GM19025 (cell line): ENCODE results near the gene PET100.

Experiments used
- ATAC-seq: cut with Tn5 transposase; IDR thresholded peaks from one replicate; pipeline ENCODE4 v1.9.1; 2021; ENCODE audit warnings: mild to moderate bottlenecking, low read depth, moderate library complexity; ENCODE audit not compliant: unreplicated experiment

The PET100 gene

GRCh38 chr19:7676854-7677253 lies 47.3 kb downstream of the PET100 start, which contains the start of gene MCEMP1:
TSS of gene MCEMP1 (plus strand) at chr19:7677090. CDS start at chr19:7677121, 31 bp downstream.
- no peak for ATAC-seq

- no peak for ATAC-seq
Observed at GRCh38 chr19:7677669-7678311, 48.2 kb downstream of the PET100 start.

GRCh38 chr19:7678971-7679751 lies 49.6 kb downstream of the PET100 start:
- ATAC-seq = no peak

DNA sequence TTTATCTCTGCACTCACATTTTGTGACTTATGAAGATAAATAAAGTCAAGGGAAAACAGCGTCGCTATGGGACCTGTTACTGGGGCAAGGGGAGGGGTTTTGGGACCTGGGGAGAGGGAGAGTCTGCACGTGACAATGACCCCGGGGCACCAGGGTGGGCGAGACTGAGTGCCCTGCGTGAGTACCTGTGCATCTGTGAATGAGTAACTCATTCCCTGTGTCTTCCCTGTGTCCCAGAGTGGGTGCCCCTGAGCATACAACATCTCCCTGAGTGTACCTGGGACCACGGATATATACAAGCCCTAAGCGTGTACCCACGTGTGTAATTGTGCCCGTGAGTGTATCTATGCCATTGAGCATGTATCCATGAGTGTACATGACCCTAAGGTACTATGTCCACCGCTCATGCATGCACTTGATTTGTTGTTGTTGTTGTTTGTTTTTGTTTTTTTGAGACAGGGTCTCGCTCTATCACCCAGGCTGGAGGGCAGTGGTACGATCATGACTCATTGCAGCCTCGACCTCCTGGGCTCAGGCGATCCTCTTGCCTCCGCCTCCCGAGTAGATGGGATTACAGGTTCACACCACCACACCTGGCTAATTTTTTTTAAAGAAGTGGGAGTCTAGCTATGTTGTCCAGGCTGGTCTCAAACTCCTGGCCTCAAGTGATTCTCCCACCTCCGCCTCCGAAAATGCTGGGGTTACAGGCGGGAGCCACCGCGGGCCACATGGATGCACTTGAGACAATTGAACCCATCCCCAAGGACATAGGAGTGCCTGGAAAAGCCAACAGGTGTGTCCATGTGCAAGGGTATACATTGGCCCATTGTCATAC lies 50.4 kb downstream of the PET100 start:
- ATAC-seq = no peak

GRCh38 chr19:7680606-7681339 lies 51.2 kb downstream of the PET100 start, which contains the start of gene TRAPPC5:
TSS of gene TRAPPC5 (plus strand) at chr19:7680833. CDS start at chr19:7682254, 1,421 bp downstream.
- peak; percentile 55 for ATAC-seq
